B cell (primary cell): ENCODE measurements around the gene TRIM31. TPM values are rescaled to one million over a fixed set of nuclear protein-coding genes. Genes with fewer than 3 reads are reported as not detected.

Experiments used
- ATAC-seq: fragments of 200-7000 bp; cut with Tn5 transposase; one replicate; pipeline ENCODE4 v1.10.0; 2021; ENCODE audit warnings: low read depth, mild to moderate bottlenecking, moderate number of reproducible peaks, moderate library complexity
- CTCF ChIA-PET: fragments of 350-600 bp; sonication (Branson Sonifier 250); formaldehyde crosslinking; loops from one replicate; lab custom pipeline; 2021; ENCODE audit warnings: antibody characterized with exemption, inconsistent platforms; lab: Charles Lee
- POLR2A ChIA-PET: fragments of 350-600 bp; sonication (Branson Sonifier 250); formaldehyde crosslinking; loops from one replicate; lab custom pipeline; 2021; ENCODE audit warnings: antibody characterized with exemption; lab: Charles Lee
- DNase-seq: peaks from one replicate; pipeline ENCODE4 v3.0.0; 2013
- H2AFZ ChIP-seq: 2 replicates; pipeline ENCODE4 v1.6.1; 2012; ENCODE audit warnings: mild to moderate bottlenecking, low read depth, low read length; ENCODE audit not compliant: insufficient read depth, poor library complexity, severe bottlenecking
- H3K27ac ChIP-seq, 2 donors: 1 replicate in 1 of 2; 2 replicates in 1 of 2; pipeline ENCODE4 v1.5.1; 2012 to 2013; ENCODE audit warnings: low read length in 2 of 2, mild to moderate bottlenecking in 2 of 2, moderate library complexity in 1 of 2
- H3K27me3 ChIP-seq, 4 experiments: fragments of 200-600 bp in 1 of 4; sonication (generic) in 1 of 4; replicated peaks in 1 of 4; 1 replicate in 2 of 4; 2 replicates in 2 of 4; pipeline versions ENCODE4 v1.6.1 to v1.7.0; 2013 to 2016; ENCODE audit warnings: low read length in 3 of 4, mild to moderate bottlenecking in 2 of 4, mixed read lengths in 1 of 4, moderate library complexity in 1 of 4; ENCODE audit not compliant: insufficient read depth in 4 of 4, control insufficient read depth in 3 of 4; ENCODE audit errors: control extremely low read depth in 1 of 4
- H3K36me3 ChIP-seq, 2 experiments: replicated peaks in 1 of 2; 1 replicate in 1 of 2; 2 replicates in 1 of 2; pipeline versions ENCODE4 v1.6.1 to v1.7.1; 2013; ENCODE audit warnings: low read length in 1 of 2; ENCODE audit not compliant: insufficient read depth in 2 of 2, control insufficient read depth in 1 of 2; ENCODE audit errors: control extremely low read depth in 1 of 2, extremely low read depth in 1 of 2
- H3K4me1 ChIP-seq, 2 donors: fragments of 200-600 bp in 1 of 2; sonication (generic) in 1 of 2; 1 replicate in 1 of 2; 2 replicates in 1 of 2; pipeline versions ENCODE4 v1.5.1 to v1.6.1; 2013 to 2017; ENCODE audit warnings: low read length in 2 of 2; ENCODE audit not compliant: control insufficient read depth in 2 of 2, insufficient read depth in 2 of 2
- H3K4me2 ChIP-seq: replicated peaks from 2 replicates; pipeline ENCODE3; 2012; ENCODE audit warnings: mild to moderate bottlenecking, low read depth, low read length; ENCODE audit not compliant: poor library complexity, severe bottlenecking
- H3K4me3 ChIP-seq, 5 experiments: fragments of 200-600 bp in 1 of 5; sonication (generic) in 1 of 5; 1 replicate in 3 of 5; 2 replicates in 2 of 5; pipeline versions ENCODE4 v1.5.1 to v1.7.0; 2011 to 2016; ENCODE audit warnings: low read length in 4 of 5, mild to moderate bottlenecking in 4 of 5, low read depth in 2 of 5, control low read depth in 1 of 5, moderate library complexity in 1 of 5; ENCODE audit not compliant: insufficient read depth in 1 of 5; ENCODE audit errors: control extremely low read depth in 1 of 5, extremely low read depth in 1 of 5
- H3K79me2 ChIP-seq: fragments of 200-600 bp; sonication (generic); one replicate; pipeline ENCODE4 v1.6.0; 2016; ENCODE audit warnings: low read length; ENCODE audit not compliant: control insufficient read depth, insufficient read depth
- H3K9ac ChIP-seq: fragments of 200-600 bp; sonication (generic); 2 replicates; pipeline ENCODE4 v1.6.1; 2017; ENCODE audit warnings: mild to moderate bottlenecking, low read length, moderate library complexity
- H3K9me3 ChIP-seq, 3 donors: one replicate each; pipeline versions ENCODE4 v1.6.1 to v1.7.1; 2013; ENCODE audit warnings: low read length in 2 of 3; ENCODE audit not compliant: control insufficient read depth in 2 of 3, insufficient read depth in 1 of 3; ENCODE audit errors: control extremely low read depth in 1 of 3
- H4K20me1 ChIP-seq: 2 replicates; pipeline ENCODE4 v1.6.0; 2012; ENCODE audit warnings: mild to moderate bottlenecking, low read length; ENCODE audit not compliant: insufficient read depth, control insufficient read depth, poor library complexity, severe bottlenecking
- H3K27ac Mint-ChIP-seq: one replicate; pipeline ENCODE4 v1.8.0; 2021; ENCODE audit warnings: mixed read lengths
- H3K27me3 Mint-ChIP-seq: one replicate; pipeline ENCODE4 v1.8.0; 2021; ENCODE audit warnings: mixed read lengths
- H3K4me1 Mint-ChIP-seq: one replicate; pipeline ENCODE4 v1.8.0; 2021; ENCODE audit warnings: mixed read lengths
- H3K4me3 Mint-ChIP-seq: one replicate; pipeline ENCODE4 v1.8.0; 2021; ENCODE audit warnings: mixed read lengths
- H3K9me3 Mint-ChIP-seq: one replicate; pipeline ENCODE4 v1.8.0; 2022; ENCODE audit warnings: mixed read lengths; ENCODE audit not compliant: insufficient read depth
- CTCF ChIP-seq: fragments of 200-600 bp; IDR thresholded peaks from one replicate; pipeline ENCODE4 v1.8.0; 2022; ENCODE audit warnings: antibody characterized with exemption, mild to moderate bottlenecking
- EZH2 ChIP-seq: IDR thresholded peaks from 2 replicates; pipeline ENCODE4 v1.6.1; 2012; ENCODE audit warnings: borderline replicate concordance, low read depth, mild to moderate bottlenecking, moderate library complexity, low read length; ENCODE audit not compliant: insufficient read depth, poor library complexity, severe bottlenecking
- WGBS: methylation state at CpG from one replicate; pipeline ENCODE4 v1.1.5; 2013; ENCODE audit warnings: missing lambda C conversion rate; ENCODE audit not compliant: insufficient coverage; 5-methylcytosine and 5-hydroxymethylcytosine counted together
- intact Hi-C: fragments of 100-400 bp; cut with micrococcal nuclease; formaldehyde crosslinking; loops from one replicate; pipeline ENCODE4 v1.10.0; 2022
- polyA plus RNA-seq: library from polyadenylated mRNA; depleted of rRNA; stranded (reverse); fragments of >200 nt; gene quantifications from 2 replicates; pipeline ENCODE4 v1.2.3, GENCODE V29; 2012
- total RNA-seq, 2 donors: library from RNA; stranded (reverse); fragments of 120-200 nt in 1 of 2; gene quantifications; 1 replicate in 1 of 2; 2 replicates in 1 of 2; pipeline versions ENCODE4 v1.2.3 to v1.2.4, GENCODE V29; 2013 to 2022

Gene TRIM31
- total and polyA plus RNA-seq, 2 donors (not counting 1 experiment from before 2014, with no cell fraction given) = not detected

GRCh38 chr6:30150671-30151395 is 37.9 kb upstream of the TRIM31 start:
- H3K9me3 ChIP-seq = no peaks in the 10 kb centered on the region
- peaks cover 50% of the 10 kb centered on the region for H3K27me3 Mint-ChIP-seq
- ChIA-PET POLR2A (no interaction called here), CTCF (no interaction called here)
- no peak overlapping the region for H3K4me3 Mint-ChIP-seq
- no peak overlapping the region for H2AFZ ChIP-seq
- H3K79me2 ChIP-seq = no peaks in the 10 kb centered on the region
- H3K36me3 ChIP-seq = no peaks in the 10 kb centered on the region
- peaks cover 0 to 37% (median 9%) of the 10 kb centered on the region in 4 experiments for H3K27me3 ChIP-seq
- H4K20me1 ChIP-seq = no peaks in the 10 kb centered on the region
- intact Hi-C loops = no loop called here
- H3K27ac Mint-ChIP-seq = no peak overlapping the region
- H3K4me2 ChIP-seq = no peak overlapping the region
- H3K4me3 ChIP-seq = no peak overlapping the region
- no peaks in the 10 kb centered on the region for H3K4me1 ChIP-seq
- no peak for DNase-seq
- no peak overlapping the region for H3K9ac ChIP-seq
- H3K4me1 Mint-ChIP-seq = no peaks in the 10 kb centered on the region
- no peak for ATAC-seq
- H3K27ac ChIP-seq = no peak overlapping the region
- TF ChIP-seq CTCF = no peak
- TF ChIP-seq EZH2 = no peak
- 96% methylated on average over 9 of the region's 10 CpGs for WGBS
- H3K9me3 Mint-ChIP-seq = no peaks in the 10 kb centered on the region

- no peak overlapping the region for H3K9ac ChIP-seq
- TF ChIP-seq EZH2 (no peak), CTCF (no peak)
- H3K4me3 ChIP-seq = no peak overlapping the region
- no peaks in the 10 kb centered on the region for H4K20me1 ChIP-seq
- ATAC-seq (no peak), DNase-seq (no peak)
- Mint-ChIP-seq H3K4me3 (no peak overlapping the region), H3K27ac (no peak overlapping the region), H3K27me3 (peaks cover 49% of the 10 kb centered on the region), H3K4me1 (no peaks in the 10 kb centered on the region), H3K9me3 (no peaks in the 10 kb centered on the region)
- H3K36me3 ChIP-seq = no peaks in the 10 kb centered on the region
- 83% methylated on average over 6 of the region's 7 CpGs for WGBS
- H3K9me3 ChIP-seq = no peaks in the 10 kb centered on the region
- ChIA-PET POLR2A (no interaction called here), CTCF (no interaction called here)
- no peaks in the 10 kb centered on the region for H3K4me1 ChIP-seq
- H3K27ac ChIP-seq = no peak overlapping the region
- H3K79me2 ChIP-seq = no peaks in the 10 kb centered on the region
- peaks cover 0 to 39% (median 10%) of the 10 kb centered on the region in 4 experiments for H3K27me3 ChIP-seq
- intact Hi-C loops = no loop called here
- no peak overlapping the region for H3K4me2 ChIP-seq
- no peak overlapping the region for H2AFZ ChIP-seq
Observed at GRCh38 chr6:30149858-30150550, 37.1 kb upstream of the TRIM31 start.
